Activated naive CD4-positive, alpha-beta T cell treated with anti-CD3 and anti-CD28 coated beads for 36 hours (primary cell): ENCODE data around the gene PPP1R9B. TPM values are rescaled to one million over a fixed set of nuclear protein-coding genes. Genes with fewer than 3 reads are reported as not detected.

Experiments
- CTCF ChIA-PET: fragments of 350-600 bp; sonication (Branson Sonifier 250); formaldehyde crosslinking; loops from one replicate; lab custom pipeline; 2021; ENCODE audit warnings: antibody characterized with exemption; lab: Charles Lee
- DNase-seq: peaks from one replicate; pipeline ENCODE4 v3.0.0-alpha.2; 2020
- H3K27ac Mint-ChIP-seq: one replicate; pipeline ENCODE4 v1.8.0; 2021; ENCODE audit warnings: mild to moderate bottlenecking, mixed read lengths
- H3K27me3 Mint-ChIP-seq: one replicate; pipeline ENCODE4 v1.8.0; 2021; ENCODE audit warnings: low read depth, mixed read lengths
- H3K36me3 Mint-ChIP-seq: one replicate; pipeline ENCODE4 v1.8.0; 2021; ENCODE audit warnings: low read depth, mixed read lengths
- H3K4me1 Mint-ChIP-seq: one replicate; pipeline ENCODE4 v1.8.0; 2021; ENCODE audit warnings: low read depth, mixed read lengths
- H3K4me3 Mint-ChIP-seq: one replicate; pipeline ENCODE4 v1.8.0; 2021; ENCODE audit warnings: mild to moderate bottlenecking, moderate library complexity, mixed read lengths
- H3K9me3 Mint-ChIP-seq: one replicate; pipeline ENCODE4 v1.8.0; 2021; ENCODE audit warnings: mixed read lengths
- intact Hi-C: fragments of 100-400 bp; cut with micrococcal nuclease; formaldehyde crosslinking; loops from one replicate; pipeline ENCODE4 v1.15.1; 2023
- total RNA-seq, 2 experiments: library from RNA; stranded (reverse); gene quantifications; one replicate each; pipeline ENCODE4 v1.2.3, GENCODE V29; 2021

Gene PPP1R9B
- total RNA-seq, 2 experiments from 2014 or later: 67.7 TPM

- Mint-ChIP-seq H3K36me3 (peaks cover 71% of the 10 kb centered on the region), H3K9me3 (no peaks in the 10 kb centered on the region), H3K4me3 (no peak overlapping the region), H3K4me1 (peaks cover 58% of the 10 kb centered on the region), H3K27me3 (no peaks in the 10 kb centered on the region), H3K27ac (peak overlapping the region; percentile 78)
- CTCF ChIA-PET: interaction anchor here (0.6 to 4.1 kb wide), 10 partner anchors 7 to 390 kb away, joined by 3 to 44 read pairs (median 12); partner anchors contain the start of gene PPP1R9B
- intact Hi-C loops: no loop called here
- no peak for DNase-seq
Measured at GRCh38 chr17:50141026-50141744, 9.3 kb downstream of the PPP1R9B start.

- H3K4me1 Mint-ChIP-seq: peaks cover 49% of the 10 kb centered on the region
- intact Hi-C loops: loop anchor here (1.0 kb wide), 4 partner anchors 8 to 58 kb away; no protein-coding TSS in a partner anchor
- H3K27me3 Mint-ChIP-seq: no peaks in the 10 kb centered on the region
- no peaks in the 10 kb centered on the region for H3K9me3 Mint-ChIP-seq
- peak; percentile 91 for DNase-seq
- H3K27ac Mint-ChIP-seq: peak overlapping the region; percentile 78
- CTCF ChIA-PET: interaction anchor here (0.7 to 4.1 kb wide), 14 partner anchors 8 to 389 kb away, joined by 3 to 44 read pairs (median 5); partner anchors contain the start of genes COL1A1 and PPP1R9B
- H3K36me3 Mint-ChIP-seq: peaks cover 74% of the 10 kb centered on the region
- peak overlapping the region; percentile 44 for H3K4me3 Mint-ChIP-seq
Measured at GRCh38 chr17:50139950-50140885, 10.3 kb downstream of the PPP1R9B start.

GRCh38 chr17:50139185-50139783 lies 11.2 kb downstream of the PPP1R9B start:
- H3K4me1 Mint-ChIP-seq: peaks cover 39% of the 10 kb centered on the region

GRCh38 chr17:50137042-50137441 lies 13.4 kb downstream of the PPP1R9B start:
- Mint-ChIP-seq H3K36me3 (peaks cover 61% of the 10 kb centered on the region), H3K9me3 (no peaks in the 10 kb centered on the region), H3K4me1 (peaks cover 26% of the 10 kb centered on the region), H3K27me3 (no peaks in the 10 kb centered on the region), H3K27ac (no peak overlapping the region), H3K4me3 (no peak overlapping the region)
- CTCF ChIA-PET: interaction anchor here (0.7 to 2.0 kb wide), 6 partner anchors 9 to 140 kb away, joined by 3 to 6 read pairs (median 4); no protein-coding TSS in a partner anchor
- intact Hi-C loops: no loop called here
- DNase-seq: no peak

More at GRCh38 chr17:50139185-50139783, 11.2 kb downstream of the PPP1R9B start:
- peaks cover 67% of the 10 kb centered on the region for H3K36me3 Mint-ChIP-seq
- H3K4me3 Mint-ChIP-seq: no peak overlapping the region
- CTCF ChIA-PET: interaction anchor here (0.6 to 4.1 kb wide), 14 partner anchors 8 to 263 kb away, joined by 3 to 44 read pairs (median 6); partner anchors contain the start of genes COL1A1 and PPP1R9B
- no peak for DNase-seq
- intact Hi-C loops: no loop called here
- H3K27ac Mint-ChIP-seq: no peak overlapping the region
- no peaks in the 10 kb centered on the region for H3K27me3 Mint-ChIP-seq
- H3K9me3 Mint-ChIP-seq: no peaks in the 10 kb centered on the region

- Mint-ChIP-seq H3K4me1 (peaks cover 24% of the 10 kb centered on the region), H3K4me3 (no peak overlapping the region), H3K9me3 (no peaks in the 10 kb centered on the region), H3K27me3 (no peaks in the 10 kb centered on the region), H3K27ac (no peak overlapping the region), H3K36me3 (peaks cover 55% of the 10 kb centered on the region)
- no peak for DNase-seq
- CTCF ChIA-PET: interaction anchor here (0.7 to 2.0 kb wide), 6 partner anchors 16 to 140 kb away, joined by 3 to 6 read pairs (median 4); no protein-coding TSS in a partner anchor
- intact Hi-C loops: no loop called here
Measured at GRCh38 chr17:50136096-50136687, 14.3 kb downstream of the PPP1R9B start.

- intact Hi-C loops: no loop called here
- H3K36me3 Mint-ChIP-seq: peaks cover 52% of the 10 kb centered on the region
Measured at GRCh38 chr17:50135316-50136095, 15.0 kb downstream of the PPP1R9B start.

GRCh38 chr17:50134206-50135110 lies 16.0 kb downstream of the PPP1R9B start:
- Mint-ChIP-seq H3K9me3 (no peaks in the 10 kb centered on the region), H3K36me3 (peaks cover 42% of the 10 kb centered on the region), H3K4me3 (no peak overlapping the region), H3K27me3 (peaks cover 4% of the 10 kb centered on the region), H3K27ac (no peak overlapping the region), H3K4me1 (peaks cover 17% of the 10 kb centered on the region)
- intact Hi-C loops: no loop called here
- CTCF ChIA-PET: interaction anchor here (1.4 kb wide), 1 partner anchor 28 kb away, joined by 6 read pairs; no protein-coding TSS in a partner anchor
- DNase-seq: no peak

More at GRCh38 chr17:50135316-50136095, 15.0 kb downstream of the PPP1R9B start:
- H3K27me3 Mint-ChIP-seq: peaks cover 4% of the 10 kb centered on the region
- CTCF ChIA-PET: interaction anchor here (1.3 to 2.0 kb wide), 3 partner anchors 19 to 65 kb away, joined by 3 to 6 read pairs (median 6); no protein-coding TSS in a partner anchor
- no peak overlapping the region for H3K4me3 Mint-ChIP-seq
- peaks cover 24% of the 10 kb centered on the region for H3K4me1 Mint-ChIP-seq
- no peak overlapping the region for H3K27ac Mint-ChIP-seq
- no peak for DNase-seq
- H3K9me3 Mint-ChIP-seq: no peaks in the 10 kb centered on the region

- intact Hi-C loops: no loop called here
- Mint-ChIP-seq H3K4me3 (no peak overlapping the region), H3K9me3 (no peaks in the 10 kb centered on the region), H3K27ac (no peak overlapping the region), H3K27me3 (peaks cover 7% of the 10 kb centered on the region), H3K36me3 (peaks cover 38% of the 10 kb centered on the region), H3K4me1 (peaks cover 21% of the 10 kb centered on the region)
- CTCF ChIA-PET: no interaction called here
- DNase-seq: no peak
Measured at GRCh38 chr17:50133769-50134099, 16.7 kb downstream of the PPP1R9B start.

- CTCF ChIA-PET: interaction anchor here (0.6 to 1.0 kb wide), 2 partner anchors 15 to 81 kb away, joined by 3 read pairs; no protein-coding TSS in a partner anchor
- no peak overlapping the region for H3K27ac Mint-ChIP-seq
Measured at GRCh38 chr17:50133028-50133768, 17.3 kb downstream of the PPP1R9B start.

More at GRCh38 chr17:50133028-50133768, 17.3 kb downstream of the PPP1R9B start:
- peaks cover 12% of the 10 kb centered on the region for H3K27me3 Mint-ChIP-seq
- H3K9me3 Mint-ChIP-seq: no peaks in the 10 kb centered on the region
- DNase-seq: no peak
- H3K4me3 Mint-ChIP-seq: no peak overlapping the region
- H3K4me1 Mint-ChIP-seq: peaks cover 24% of the 10 kb centered on the region
- intact Hi-C loops: no loop called here
- peaks cover 32% of the 10 kb centered on the region for H3K36me3 Mint-ChIP-seq
